Adrenal gland (tissue), 5 donors: Measurements from ENCODE around the gene EML6.

Experiments used
- CTCF ChIP-seq, 6 experiments: fragments of 450-650 bp in 4 of 6; fragments of 200-600 bp in 2 of 6; sonication (generic) in 1 of 6; IDR thresholded peaks; 1 replicate in 5 of 6; 2 replicates in 1 of 6; pipeline versions ENCODE4 v1.5.1 to v1.8.0; 2016 to 2021; ENCODE audit warnings: antibody characterized with exemption in 6 of 6, mild to moderate bottlenecking in 2 of 6, moderate library complexity in 1 of 6
- POLR2A ChIP-seq, 2 donors: fragments of 450-650 bp; IDR thresholded peaks; one replicate each; pipeline ENCODE4 v1.6.1; 2017; ENCODE audit warnings: antibody characterized with exemption in 2 of 2, mild to moderate bottlenecking in 2 of 2, moderate library complexity in 1 of 2
- donor health status: DM: no; HTN: no; CAD: no.

- TF ChIP-seq POLR2A (IDR thresholded peaks at IDR 0.05) (no peak), CTCF (IDR thresholded peaks at IDR 0.05) (no peak)
These were observed 2.9 kb upstream of the EML6 start for GRCh38 chr2:54720563-54720962.
